H1 (cell line): ENCODE results near the gene ZNF140. TPM values are rescaled to one million over a fixed set of nuclear protein-coding genes. Genes with fewer than 3 reads are reported as not detected.

Experiments used
- CHD7 ChIP-seq: fragments of 300-600 bp; sonication (generic); IDR thresholded peaks from 2 replicates; pipeline ENCODE4 v1.7.1; 2012; ENCODE audit warnings: low read length, moderate library complexity, mild to moderate bottlenecking, inconsistent platforms; ENCODE audit not compliant: insufficient replicate concordance
- KDM1A ChIP-seq: fragments of 200-600, 300-600 bp; sonication (generic); IDR thresholded peaks from 2 replicates; pipeline ENCODE4 v1.7.1; 2016; ENCODE audit warnings: mild to moderate bottlenecking, low read length, borderline replicate concordance
- TAF1 ChIP-seq: IDR thresholded peaks from 2 replicates; pipeline ENCODE4 v1.6.1; 2011; ENCODE audit warnings: mild to moderate bottlenecking, low read depth, low read length
- polyA plus RNA-seq, 7 experiments: library from polyadenylated mRNA; depleted of rRNA in 3 of 7; stranded (reverse) in 5 of 7; unstranded in 2 of 7; fragments of >200 nt in 5 of 7; fragments of 200-250 nt in 2 of 7; gene quantifications; 1 replicate in 5 of 7; 2 replicates in 1 of 7; 4 replicates in 1 of 7; pipeline versions ENCODE4 v1.2.1 to v1.2.3, GENCODE V29; 2011 to 2013; ENCODE audit warnings: missing spikeins in 2 of 7, mixed read lengths in 2 of 7
- total RNA-seq: library from RNA; stranded (reverse); fragmentation: NEBNext Ultra II Directional; extraction: Animal tissue kit (Norgen Biotek cat#: 25700); gene quantifications from 2 replicates; pipeline ENCODE4 v1.2.1, GENCODE V29; 2021

ZNF140 gene
- total and polyA plus RNA-seq, 2 of the 8 experiments (the other 6 are each of a cell fraction or from before 2014, with no cell fraction given) = 7.5 to 14.3 TPM

- TF ChIP-seq CHD7 (no peak), TAF1 (no peak), KDM1A (peak; percentile 36; the same call in 1 of the 2 replicates)
These were observed 42.5 kb upstream of the ZNF140 start (continued) for GRCh38 chr12:133038118-133038709.
